ENCODE results near the gene IRF8.
A peak's percentile ranks its signal among the peaks of the same experiment; 100 is the strongest.

The IRF8 gene

GRCh38 chr16:85913688-85914422 is 14.9 kb downstream of the IRF8 start:
- no peak for DNase-seq (ENCODE audit: low read depth)

DNA sequence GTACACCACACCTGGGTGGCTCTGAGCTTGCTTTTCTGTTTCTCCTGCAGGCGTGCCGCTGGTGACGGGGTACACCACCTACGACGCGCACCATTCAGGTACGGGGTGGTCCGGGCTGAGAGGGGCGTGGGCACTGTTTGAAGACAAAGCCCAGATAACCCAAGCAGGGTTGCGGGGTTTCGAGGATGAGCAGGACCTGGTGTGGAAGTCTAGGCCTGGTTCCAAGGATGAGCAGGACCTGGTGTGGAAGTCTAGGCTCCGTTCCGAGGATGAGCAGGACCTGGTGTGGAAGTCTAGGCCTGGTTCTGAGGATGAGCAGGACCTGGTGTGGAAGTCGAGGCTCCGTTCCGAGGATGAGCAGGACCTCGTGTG is 15.4 kb downstream of the IRF8 start:
- DNase-seq (ENCODE audit: low read depth): no peak

GRCh38 chr16:85915125-85915845 is 16.3 kb downstream of the IRF8 start:
- no peak for DNase-seq (ENCODE audit: low read depth)

GRCh38 chr16:85916141-85916890 is 17.4 kb downstream of the IRF8 start:
- DNase-seq (ENCODE audit: low read depth): no peak

DNA sequence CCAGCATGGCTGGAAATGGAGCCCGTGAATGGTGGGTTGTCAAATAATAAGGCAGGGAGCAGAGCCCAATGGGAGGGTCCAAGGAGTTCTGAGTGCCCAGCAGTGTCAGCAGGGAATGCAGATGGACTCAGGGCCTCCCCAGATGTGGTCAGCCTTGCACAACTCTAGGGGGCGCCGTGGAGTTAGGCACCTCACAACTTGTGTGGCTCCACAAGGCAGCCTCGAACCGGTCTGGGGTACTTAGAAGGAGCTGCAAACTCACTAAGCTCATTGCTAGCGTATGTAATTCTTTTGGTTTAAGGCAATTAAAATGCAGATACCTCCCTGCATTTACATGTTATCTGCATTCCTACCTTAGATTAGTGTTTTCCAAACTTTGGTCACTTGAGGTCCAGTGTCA is 18.1 kb downstream of the IRF8 start:
- DNase-seq (ENCODE audit: low read depth): no peak

- no peak for DNase-seq (ENCODE audit: low read depth)
Observed at GRCh38 chr16:85917959-85918358, 19.0 kb downstream of the IRF8 start.

GRCh38 chr16:85918436-85918835 is 19.5 kb downstream of the IRF8 start:
- DNase-seq (ENCODE audit: low read depth): no peak

DNA sequence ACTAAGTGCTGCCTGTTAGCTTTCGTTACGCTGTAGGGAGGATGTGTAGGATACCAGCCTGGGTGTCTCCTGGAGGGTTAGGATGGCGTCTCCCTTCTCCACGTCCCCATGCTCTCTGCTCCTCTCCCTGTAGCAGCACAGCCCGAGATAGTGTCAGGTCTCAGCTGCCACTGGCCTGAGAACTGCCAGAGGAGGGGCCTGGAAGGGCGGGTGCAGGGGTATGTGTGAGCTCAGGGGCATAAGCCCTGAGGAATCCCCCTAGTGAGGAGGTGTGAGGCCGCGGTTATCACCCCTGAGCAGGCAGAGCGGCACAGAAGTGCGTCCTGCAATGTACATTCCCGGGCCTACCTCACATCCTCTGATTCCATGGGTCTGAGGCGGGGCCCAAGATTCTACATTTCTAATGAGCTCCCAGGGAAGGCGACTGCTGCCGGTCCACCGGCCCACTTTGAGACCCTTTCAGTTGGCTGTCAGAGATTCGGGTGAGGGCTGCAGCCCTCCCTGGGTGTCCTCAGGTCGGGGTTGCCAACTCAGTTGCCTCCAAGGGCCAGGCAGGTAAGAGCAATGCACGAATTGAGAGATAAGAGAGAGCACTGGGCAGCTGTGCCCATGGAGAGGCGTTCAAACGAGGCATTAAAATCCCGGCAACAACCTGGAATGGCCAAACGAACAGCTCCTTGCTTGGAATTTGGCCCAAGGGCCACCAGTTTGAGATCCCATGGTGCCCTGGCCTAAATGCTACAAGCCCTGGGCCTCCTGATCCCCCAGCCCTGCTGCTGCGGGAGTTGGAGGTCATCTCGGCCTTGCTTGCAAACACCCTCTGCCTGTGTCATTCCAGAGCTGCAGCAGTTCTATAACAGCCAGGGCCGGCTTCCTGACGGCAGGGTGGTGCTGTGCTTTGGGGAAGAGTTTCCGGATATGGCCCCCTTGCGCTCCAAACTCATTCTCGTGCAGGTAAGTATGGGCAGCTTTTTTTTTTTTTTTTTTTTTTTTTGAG is 20.6 kb downstream of the IRF8 start:
- no peak for DNase-seq (ENCODE audit: low read depth)

DNA sequence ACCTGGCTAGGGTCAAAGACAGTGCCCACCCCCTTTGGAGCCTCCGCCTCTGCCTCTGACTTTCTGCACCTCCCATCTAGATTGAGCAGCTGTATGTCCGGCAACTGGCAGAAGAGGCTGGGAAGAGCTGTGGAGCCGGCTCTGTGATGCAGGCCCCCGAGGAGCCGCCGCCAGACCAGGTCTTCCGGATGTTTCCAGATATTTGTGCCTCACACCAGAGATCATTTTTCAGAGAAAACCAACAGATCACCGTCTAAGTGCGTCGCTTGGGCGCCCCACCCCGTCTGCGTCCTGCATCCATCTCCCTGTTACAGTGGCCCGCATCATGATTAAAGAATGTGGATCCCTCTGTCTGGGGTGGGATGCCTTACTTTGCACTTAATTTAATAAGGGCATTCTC is 22.1 kb downstream of the IRF8 start:
- no peak for DNase-seq (ENCODE audit: low read depth)

DNA sequence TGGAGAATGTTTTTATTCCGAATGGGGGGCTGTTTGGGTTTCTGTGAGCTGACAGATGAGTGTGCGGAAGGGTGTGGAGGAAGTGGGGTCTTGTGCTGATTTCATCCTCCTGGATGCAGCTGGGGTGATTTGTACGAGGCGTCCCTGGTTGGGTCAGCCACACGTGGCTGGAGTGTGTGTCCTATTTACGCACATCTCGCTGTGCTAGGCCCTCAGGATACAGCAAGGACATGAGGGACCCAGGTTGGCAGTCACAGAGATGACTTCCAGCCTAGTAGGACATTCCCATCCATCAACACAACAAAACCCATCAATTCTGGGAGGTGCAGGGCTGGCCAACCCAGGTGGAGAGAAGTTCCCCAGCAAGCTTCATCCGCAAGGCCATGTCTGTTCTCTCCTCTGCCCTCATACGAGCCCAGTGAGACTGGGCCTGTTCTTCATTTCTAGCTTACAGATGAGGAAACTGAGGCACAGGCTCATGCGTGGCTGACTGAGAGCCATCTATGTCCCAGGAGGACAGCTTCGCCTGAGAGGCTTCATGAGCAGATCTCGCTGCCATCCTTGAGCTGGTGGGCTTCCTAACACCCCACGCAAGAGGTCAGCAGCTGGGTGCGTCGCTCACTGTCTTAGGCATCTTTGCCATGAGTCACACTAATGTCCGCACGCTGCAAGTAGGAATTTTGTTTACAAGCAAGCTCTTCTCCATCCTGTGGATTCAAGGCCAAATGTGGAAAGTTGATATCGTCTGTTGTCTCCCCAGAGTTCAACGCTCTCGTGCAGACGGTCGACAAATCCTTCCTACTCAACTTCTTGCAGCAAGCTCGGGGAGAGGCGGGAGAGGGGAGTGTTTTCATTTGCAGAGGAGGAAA is 24.4 kb downstream of the IRF8 start:
- DNase-seq (ENCODE audit: low read depth): peak; percentile 76

DNA sequence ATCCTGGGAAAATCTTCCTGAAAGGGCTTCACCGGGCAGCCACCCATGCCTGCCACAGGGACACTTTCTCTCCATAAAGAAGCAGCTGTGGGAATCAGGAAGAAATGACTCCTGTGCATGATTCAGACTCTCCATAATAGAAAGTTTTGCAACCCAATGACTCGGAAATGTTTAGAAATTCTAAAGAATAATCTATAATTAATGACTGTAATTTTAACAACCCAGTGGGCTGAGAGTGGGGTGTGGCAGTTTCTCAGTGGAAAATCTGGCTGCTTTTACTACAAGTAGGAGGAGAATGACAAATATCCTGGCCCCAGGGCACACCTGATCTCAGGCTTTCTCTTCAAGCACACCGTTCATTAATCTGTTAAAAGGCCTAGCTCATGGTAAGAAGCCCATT is 25.7 kb downstream of the IRF8 start:
- no peak for DNase-seq (ENCODE audit: low read depth)

DNA sequence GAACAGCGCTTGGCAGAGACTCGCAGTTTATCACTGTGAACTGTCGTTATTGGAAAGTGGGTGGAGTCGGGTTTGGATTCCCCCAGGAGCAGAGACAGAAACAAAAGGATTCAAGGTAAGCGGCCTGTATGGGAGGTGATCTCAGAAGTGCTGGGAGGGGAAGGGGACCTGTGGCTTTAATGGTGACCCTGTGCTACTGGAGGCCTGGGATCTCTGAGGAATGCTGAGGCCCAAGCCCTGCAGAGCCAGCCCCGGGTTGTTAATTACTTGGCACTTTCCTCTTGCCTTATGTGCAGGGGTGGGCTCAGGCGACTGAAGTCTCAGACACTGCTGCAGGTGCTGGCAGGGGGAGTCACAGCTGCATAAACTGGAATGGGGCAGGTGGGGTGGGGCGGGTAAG is 27.4 kb downstream of the IRF8 start:
- DNase-seq (ENCODE audit: low read depth): no peak

- no peak for DNase-seq (ENCODE audit: low read depth)
Observed at GRCh38 chr16:85927371-85927770, 28.4 kb downstream of the IRF8 start.

- no peak for DNase-seq (ENCODE audit: low read depth)
Observed at GRCh38 chr16:85927959-85928358, 29.0 kb downstream of the IRF8 start.

- peak; percentile 56 for DNase-seq (ENCODE audit: low read depth)
Observed at GRCh38 chr16:85928401-85928820, 29.4 kb downstream of the IRF8 start.

GRCh38 chr16:85929259-85929721 is 30.3 kb downstream of the IRF8 start:
- no peak for DNase-seq (ENCODE audit: low read depth)

DNA sequence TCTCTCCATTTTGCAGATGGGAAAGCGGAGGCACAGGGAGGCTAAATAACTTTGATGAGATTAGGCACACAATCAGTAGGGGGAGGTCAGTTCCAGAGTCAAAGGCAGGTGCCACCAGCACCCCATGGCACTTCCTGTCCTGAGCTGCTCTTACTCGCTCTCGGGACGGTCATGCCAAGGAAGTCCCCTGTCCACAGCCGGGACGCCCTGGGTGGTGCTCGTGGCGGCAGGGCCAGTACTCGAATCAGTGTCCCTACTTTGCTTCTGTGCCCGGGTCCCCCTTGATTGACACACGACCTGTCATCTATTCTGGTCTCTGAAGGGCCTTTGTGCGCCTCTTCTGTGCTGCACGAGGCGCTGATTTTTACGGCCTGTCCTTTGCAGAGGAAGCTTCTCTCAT is 31.3 kb downstream of the IRF8 start:
- DNase-seq (ENCODE audit: low read depth): no peak

DNA sequence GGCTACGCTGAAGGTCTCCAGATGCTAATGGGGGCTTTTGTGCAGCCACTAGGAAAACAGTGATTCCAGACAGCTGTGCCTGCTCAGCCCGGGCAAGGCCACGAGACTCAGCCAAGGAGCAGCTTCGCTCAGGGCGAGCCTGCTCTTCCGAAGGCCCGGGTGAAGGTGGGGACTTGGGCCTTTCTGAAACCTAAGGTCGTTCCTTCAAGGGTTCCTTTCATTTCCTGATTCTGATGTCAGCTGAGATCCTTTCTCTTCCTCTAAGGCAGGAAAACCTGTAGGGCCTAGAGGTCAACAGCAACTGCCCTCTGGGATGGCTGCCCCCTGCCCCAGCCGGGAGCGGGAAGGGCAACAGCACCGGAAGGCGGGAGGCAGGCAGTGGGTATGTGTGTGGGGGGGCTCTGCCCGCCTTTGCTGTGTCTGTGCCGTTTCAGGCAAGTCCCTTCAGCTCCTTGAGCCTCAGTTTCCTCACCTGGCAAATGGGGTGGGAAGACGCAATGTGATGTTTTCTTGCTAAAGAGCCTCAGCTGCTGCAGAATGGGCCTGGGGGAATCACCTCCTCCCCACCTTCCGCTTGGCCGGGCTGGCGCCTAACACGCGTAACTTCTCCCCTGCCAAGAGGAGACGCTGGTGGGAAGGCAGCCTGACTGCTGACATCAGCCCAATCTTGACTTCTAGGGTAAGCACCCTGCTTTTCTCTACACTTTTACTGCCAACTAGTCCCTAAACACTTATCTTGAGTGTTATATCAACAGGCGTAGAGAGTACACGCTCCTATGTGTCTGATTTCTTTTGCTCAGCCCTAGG is 32.8 kb downstream of the IRF8 start:
- DNase-seq (ENCODE audit: low read depth): no peak

- no peak for DNase-seq (ENCODE audit: low read depth)
Observed at GRCh38 chr16:85934210-85934609, 35.2 kb downstream of the IRF8 start.
